Activated CD4-positive, alpha-beta T cell treated with anti-CD3 and anti-CD28 coated beads for 36 hours (primary cell): ENCODE data around the gene CLDN5. TPM values are rescaled to one million over a fixed set of nuclear protein-coding genes. Genes with fewer than 3 reads are reported as not detected.

ENCODE experiments used
- ATAC-seq: fragments of 200-7000 bp; cut with Tn5 transposase; one replicate; pipeline ENCODE4 v1.10.0; 2021; ENCODE audit warnings: mild to moderate bottlenecking, moderate library complexity
- CTCF ChIA-PET: fragments of 350-600 bp; sonication (Branson Sonifier 250); formaldehyde crosslinking; loops from one replicate; lab custom pipeline; 2021; ENCODE audit warnings: antibody characterized with exemption; lab: Charles Lee
- POLR2A ChIA-PET: fragments of 350-600 bp; sonication (Branson Sonifier 250); formaldehyde crosslinking; loops from one replicate; lab custom pipeline; 2021; ENCODE audit warnings: antibody characterized with exemption, inconsistent platforms; lab: Charles Lee
- DNase-seq: peaks from one replicate; pipeline ENCODE4 v3.0.0-alpha.2; 2020
- H3K27ac Mint-ChIP-seq: one replicate; pipeline ENCODE4 v1.8.0; 2021; ENCODE audit warnings: mixed read lengths
- H3K27me3 Mint-ChIP-seq: one replicate; pipeline ENCODE4 v1.8.0; 2021; ENCODE audit warnings: mixed read lengths
- H3K36me3 Mint-ChIP-seq: one replicate; pipeline ENCODE4 v1.8.0; 2021; ENCODE audit warnings: low read depth, mixed read lengths
- H3K4me1 Mint-ChIP-seq: one replicate; pipeline ENCODE4 v1.8.0; 2021; ENCODE audit warnings: mixed read lengths
- H3K4me3 Mint-ChIP-seq: one replicate; pipeline ENCODE4 v1.8.0; 2021; ENCODE audit warnings: mild to moderate bottlenecking, moderate library complexity, mixed read lengths
- H3K9me3 Mint-ChIP-seq: one replicate; pipeline ENCODE4 v1.8.0; 2021; ENCODE audit warnings: low read depth, mixed read lengths
- intact Hi-C, 2 experiments: fragments of 100-400 bp; cut with DNase I in 1 of 2; cut with micrococcal nuclease in 1 of 2; formaldehyde crosslinking; loops; one replicate each; pipeline versions ENCODE4 v1.14.2 to v1.15.1; 2022 to 2024; cut with DNase I, micrococcal nuclease
- total RNA-seq, 2 experiments: library from RNA; stranded (reverse); gene quantifications; one replicate each; pipeline ENCODE4 v1.2.3, GENCODE V29; 2021

Gene CLDN5
- total RNA-seq, 2 experiments from 2014 or later, result not detected

DNA sequence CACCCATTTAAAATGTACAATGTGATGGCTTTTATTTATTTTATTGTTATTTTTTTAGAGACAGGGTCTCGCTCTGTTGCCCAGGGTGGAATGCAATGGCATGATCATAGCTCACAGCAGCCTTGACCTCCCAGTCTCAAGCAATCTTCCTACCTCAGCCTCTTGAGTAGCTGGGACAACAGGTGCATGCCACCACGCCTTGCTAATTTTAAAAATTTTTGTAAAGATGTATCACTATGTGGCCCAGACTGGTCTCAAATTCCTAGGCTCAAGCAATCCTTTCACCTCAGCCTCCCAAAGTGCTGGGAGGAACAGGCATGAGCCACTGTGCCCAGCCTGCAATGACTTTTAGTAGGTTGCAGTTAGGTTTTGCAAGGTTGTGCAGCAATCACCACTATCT, 14.3 kb downstream of the CLDN5 start:
- H3K36me3 Mint-ChIP-seq, result peaks cover 77% of the 10 kb centered on the region
- ATAC-seq, result no peak
- H3K27ac Mint-ChIP-seq, result no peak overlapping the region
- intact Hi-C loops, result loop anchor here in 1 of 2 experiments (10.0 kb wide), 1 partner anchor 55 kb away; no protein-coding TSS in a partner anchor
- no peaks in the 10 kb centered on the region for H3K9me3 Mint-ChIP-seq
- DNase-seq, result no peak
- H3K4me1 Mint-ChIP-seq, result peaks cover 10% of the 10 kb centered on the region
- no peaks in the 10 kb centered on the region for H3K27me3 Mint-ChIP-seq
- no peak overlapping the region for H3K4me3 Mint-ChIP-seq
- ChIA-PET CTCF (no interaction called here), POLR2A (no interaction called here)

DNA sequence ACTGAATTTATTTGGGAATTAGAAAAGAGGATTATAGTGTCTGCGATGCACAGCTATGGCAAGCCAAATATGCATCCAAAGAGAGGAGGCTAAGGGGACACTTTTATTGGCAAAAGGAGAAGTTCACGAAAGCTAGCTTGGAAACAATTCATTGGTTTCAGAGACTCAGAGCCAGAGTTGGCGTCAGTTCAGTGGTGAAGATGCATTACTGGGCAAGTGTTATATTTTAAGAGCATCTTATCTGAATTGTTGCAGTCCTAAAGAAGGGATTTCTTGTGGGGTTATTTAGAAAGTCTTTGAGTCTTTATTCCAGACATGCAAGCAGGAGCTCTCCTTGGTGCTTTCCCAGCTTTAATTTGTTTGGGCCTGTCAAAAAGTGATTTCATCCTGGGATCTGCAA, 15.0 kb downstream of the CLDN5 start:
- Mint-ChIP-seq H3K27me3 (no peaks in the 10 kb centered on the region), H3K4me3 (no peak overlapping the region), H3K9me3 (no peaks in the 10 kb centered on the region), H3K4me1 (peaks cover 16% of the 10 kb centered on the region), H3K36me3 (peaks cover 76% of the 10 kb centered on the region), H3K27ac (no peak overlapping the region)
- ChIA-PET POLR2A (no interaction called here), CTCF (no interaction called here)
- no peak for ATAC-seq
- DNase-seq, result no peak
- intact Hi-C loops, result loop anchor here in 1 of 2 experiments (10.0 kb wide), 1 partner anchor 54 kb away; no protein-coding TSS in a partner anchor

DNA sequence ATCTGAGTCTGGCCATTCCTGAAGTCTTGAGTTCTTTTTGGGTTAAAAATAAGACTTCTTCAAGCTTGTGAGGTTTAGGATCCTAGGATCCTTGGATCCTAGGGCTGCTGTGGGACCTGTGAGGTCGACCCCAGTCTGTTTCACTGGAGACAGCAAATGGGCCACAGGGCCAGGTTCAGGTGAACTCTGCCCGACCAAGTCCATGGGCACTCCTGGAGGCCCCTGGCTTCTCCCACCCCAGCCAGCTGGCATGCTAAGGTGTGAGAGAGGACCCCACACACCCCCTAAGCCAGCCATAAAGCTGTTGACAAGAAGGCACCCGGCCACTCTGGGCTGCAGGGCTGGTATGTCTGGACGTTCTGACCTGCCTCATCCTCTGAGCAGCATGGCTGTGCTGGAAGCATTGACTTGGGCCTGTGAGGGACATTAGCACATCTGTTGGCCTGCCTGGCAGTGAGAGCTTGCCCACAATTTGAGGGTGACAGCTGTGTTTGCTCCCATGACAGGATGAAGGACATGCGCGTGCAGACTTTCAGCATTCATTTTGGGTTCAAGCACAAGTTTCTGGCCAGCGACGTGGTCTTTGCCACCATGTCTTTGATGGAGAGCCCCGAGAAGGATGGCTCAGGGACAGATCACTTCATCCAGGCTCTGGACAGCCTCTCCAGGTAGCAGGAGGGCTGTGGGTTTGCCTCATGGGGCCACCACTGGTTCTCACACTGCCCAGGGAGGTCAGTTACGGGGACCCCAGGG, 16.0 kb downstream of the CLDN5 start:
- peaks cover 19% of the 10 kb centered on the region for H3K4me1 Mint-ChIP-seq
- ChIA-PET CTCF (interaction anchor here (0.7 kb wide), 1 partner anchor 168 kb away, joined by 3 read pairs; no protein-coding TSS in a partner anchor), POLR2A (no interaction called here)
- H3K36me3 Mint-ChIP-seq, result peaks cover 72% of the 10 kb centered on the region
- intact Hi-C loops, result loop anchor here in 1 of 2 experiments (10.0 kb wide), 1 partner anchor 53 kb away; no protein-coding TSS in a partner anchor
- no peak for DNase-seq
- no peaks in the 10 kb centered on the region for H3K9me3 Mint-ChIP-seq
- no peaks in the 10 kb centered on the region for H3K27me3 Mint-ChIP-seq
- no peak overlapping the region for H3K27ac Mint-ChIP-seq
- H3K4me3 Mint-ChIP-seq, result no peak overlapping the region
- no peak for ATAC-seq

DNA sequence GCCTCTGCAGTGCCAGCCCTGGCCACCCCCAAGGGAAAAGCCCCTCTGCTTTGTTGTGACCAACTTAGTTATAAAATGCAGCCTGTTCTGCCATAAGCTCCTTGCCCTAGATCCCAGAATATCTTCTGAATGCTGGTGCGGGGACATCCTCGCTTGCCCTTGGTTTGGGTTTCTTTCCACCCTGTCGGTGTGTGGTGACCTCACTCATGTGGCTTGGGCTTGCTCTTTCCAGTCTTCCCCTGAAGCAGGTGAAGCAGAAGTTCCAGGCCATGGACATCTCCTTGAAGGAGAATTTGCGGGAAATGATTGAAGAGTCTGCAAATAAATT, 16.7 kb downstream of the CLDN5 start:
- ChIA-PET POLR2A (interaction anchor here (1.3 kb wide), 1 partner anchor 9 kb away, joined by 4 read pairs; no protein-coding TSS in a partner anchor), CTCF (no interaction called here)
- ATAC-seq (no peak), DNase-seq (no peak)
- Mint-ChIP-seq H3K4me3 (no peak overlapping the region), H3K4me1 (peaks cover 19% of the 10 kb centered on the region), H3K27me3 (no peaks in the 10 kb centered on the region), H3K9me3 (no peaks in the 10 kb centered on the region), H3K36me3 (peaks cover 66% of the 10 kb centered on the region), H3K27ac (no peak overlapping the region)
- intact Hi-C loops, result loop anchor here in 1 of 2 experiments (10.0 kb wide), 1 partner anchor 53 kb away; no protein-coding TSS in a partner anchor

DNA sequence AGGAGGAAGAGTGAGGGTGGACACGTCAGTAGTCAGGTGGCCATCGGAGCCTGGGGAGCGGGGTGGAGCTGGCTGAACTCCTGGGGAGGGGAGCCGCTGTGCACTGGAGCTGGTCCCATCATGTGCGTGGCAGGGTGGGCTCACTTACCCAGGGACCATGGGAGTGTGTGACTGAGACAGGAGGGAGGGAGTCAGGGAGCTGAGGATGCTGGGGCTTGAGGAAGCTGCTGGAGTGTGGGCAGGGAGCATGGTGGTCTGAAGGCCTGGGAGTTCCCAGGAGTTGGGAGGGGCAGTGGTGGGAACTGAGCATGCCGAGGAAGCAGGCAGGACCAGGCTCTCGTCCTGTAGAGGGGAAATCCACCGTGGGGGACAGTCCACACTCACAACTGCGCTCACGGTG, 18.0 kb downstream of the CLDN5 start:
- ChIA-PET POLR2A (interaction anchor here (1.3 kb wide), 1 partner anchor 10 kb away, joined by 4 read pairs; no protein-coding TSS in a partner anchor), CTCF (no interaction called here)
- no peak overlapping the region for H3K4me3 Mint-ChIP-seq
- DNase-seq (no peak), ATAC-seq (no peak)
- no peaks in the 10 kb centered on the region for H3K9me3 Mint-ChIP-seq
- peaks cover 19% of the 10 kb centered on the region for H3K4me1 Mint-ChIP-seq
- no peak overlapping the region for H3K27ac Mint-ChIP-seq
- H3K36me3 Mint-ChIP-seq, result peaks cover 61% of the 10 kb centered on the region
- H3K27me3 Mint-ChIP-seq, result no peaks in the 10 kb centered on the region
- intact Hi-C loops, result loop anchor here in 1 of 2 experiments (10.0 kb wide), 1 partner anchor 51 kb away; no protein-coding TSS in a partner anchor

DNA sequence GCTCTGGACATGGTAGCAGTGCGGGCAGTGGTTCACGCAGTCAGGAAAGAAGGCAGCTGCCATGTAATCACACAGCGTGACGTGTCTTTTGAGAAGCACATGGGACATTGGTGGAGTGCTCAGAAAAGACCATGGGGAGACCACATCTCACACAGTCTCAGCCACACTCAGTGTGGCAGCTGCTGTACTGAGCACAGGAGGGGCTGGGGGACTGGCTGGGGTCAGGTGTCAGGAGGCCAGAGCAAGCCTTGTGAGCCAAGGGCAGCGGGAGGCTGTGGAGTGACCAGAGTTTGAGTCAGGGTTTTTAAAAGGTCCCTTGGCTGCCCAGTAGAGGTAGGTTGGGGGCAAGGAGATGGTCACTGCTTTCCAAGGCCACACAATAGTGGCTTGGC, 18.5 kb downstream of the CLDN5 start:
- ChIA-PET CTCF (no interaction called here), POLR2A (no interaction called here)
- H3K36me3 Mint-ChIP-seq, result peaks cover 56% of the 10 kb centered on the region
- H3K4me1 Mint-ChIP-seq, result peaks cover 19% of the 10 kb centered on the region
- no peaks in the 10 kb centered on the region for H3K9me3 Mint-ChIP-seq
- DNase-seq (no peak), ATAC-seq (no peak)
- H3K4me3 Mint-ChIP-seq, result no peak overlapping the region
- intact Hi-C loops, result loop anchor here in 1 of 2 experiments (10.0 kb wide), 1 partner anchor 51 kb away; no protein-coding TSS in a partner anchor
- H3K27me3 Mint-ChIP-seq, result no peaks in the 10 kb centered on the region
- no peak overlapping the region for H3K27ac Mint-ChIP-seq

DNA sequence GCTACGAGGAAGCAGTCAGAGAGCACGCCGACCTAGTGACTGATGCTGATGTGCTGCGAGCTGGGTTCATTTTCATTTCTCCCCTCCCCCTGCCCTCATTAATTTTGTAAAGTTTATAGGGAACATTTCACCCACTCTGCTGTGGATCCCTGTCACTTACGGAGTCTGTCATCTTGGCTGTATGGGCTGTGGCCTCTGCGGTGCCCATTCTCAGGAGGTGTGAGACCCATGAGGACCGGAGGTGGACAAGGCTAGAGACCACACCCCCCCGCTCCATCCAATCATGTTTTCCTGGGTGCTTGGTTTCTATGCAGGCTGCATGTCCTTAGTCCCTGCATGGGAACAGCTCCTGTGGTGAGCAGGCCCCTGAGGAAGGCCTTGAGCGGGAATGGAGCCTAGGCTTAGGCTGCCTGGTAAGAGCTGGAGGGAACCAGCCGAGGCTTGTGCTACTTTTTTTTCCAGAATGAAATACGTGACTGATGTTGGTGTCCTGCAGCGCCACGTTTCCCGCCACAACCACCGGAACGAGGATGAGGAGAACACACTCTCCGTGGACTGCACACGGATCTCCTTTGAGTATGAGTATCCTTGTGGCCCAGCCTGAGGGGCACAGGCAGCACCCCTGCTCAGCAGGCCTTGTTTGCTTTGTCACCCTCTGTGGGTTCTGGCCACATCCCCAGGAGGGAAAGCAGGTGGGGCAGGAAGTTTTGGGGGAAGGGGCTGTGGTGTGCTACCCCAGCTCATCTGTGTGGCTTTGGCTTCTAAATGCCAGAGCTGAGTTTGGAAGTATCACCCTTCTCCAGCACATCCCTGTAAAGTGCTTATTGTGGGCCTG, 19.1 kb downstream of the CLDN5 start:
- intact Hi-C loops, result loop anchor here in 1 of 2 experiments (10.0 kb wide), 1 partner anchor 50 kb away; no protein-coding TSS in a partner anchor
- no peak for DNase-seq
- Mint-ChIP-seq H3K36me3 (peaks cover 53% of the 10 kb centered on the region), H3K4me1 (peaks cover 19% of the 10 kb centered on the region), H3K27ac (no peak overlapping the region), H3K27me3 (no peaks in the 10 kb centered on the region), H3K9me3 (no peaks in the 10 kb centered on the region), H3K4me3 (no peak overlapping the region)
- no peak for ATAC-seq
- ChIA-PET POLR2A (interaction anchor here (0.7 kb wide), 1 partner anchor 397 kb away, joined by 3 read pairs; no protein-coding TSS in a partner anchor), CTCF (no interaction called here)

DNA sequence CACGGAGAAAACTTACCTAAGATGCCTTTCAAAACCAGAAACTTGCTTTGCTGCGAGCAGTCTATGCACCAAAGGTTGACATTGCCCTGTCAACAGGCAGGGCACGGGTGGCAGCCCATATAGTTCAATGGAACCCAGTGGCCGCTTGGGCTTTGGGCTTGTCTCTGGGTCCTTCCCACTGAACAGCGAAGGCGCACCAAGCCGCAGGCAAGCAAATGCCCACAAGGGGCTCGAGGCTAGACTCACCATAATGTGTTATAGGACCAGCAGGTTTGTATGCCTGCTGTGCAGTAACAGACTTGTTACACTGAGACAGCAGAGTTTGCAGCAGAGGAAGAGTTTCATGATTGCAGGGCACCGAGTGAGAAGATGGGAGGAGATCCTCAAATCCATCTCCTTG, 20.3 kb downstream of the CLDN5 start:
- POLR2A ChIA-PET, result no interaction called here
- CTCF ChIA-PET, result interaction anchor here (0.7 kb wide), 1 partner anchor 128 kb away, joined by 4 read pairs; no protein-coding TSS in a partner anchor
- H3K27me3 Mint-ChIP-seq, result no peaks in the 10 kb centered on the region

DNA sequence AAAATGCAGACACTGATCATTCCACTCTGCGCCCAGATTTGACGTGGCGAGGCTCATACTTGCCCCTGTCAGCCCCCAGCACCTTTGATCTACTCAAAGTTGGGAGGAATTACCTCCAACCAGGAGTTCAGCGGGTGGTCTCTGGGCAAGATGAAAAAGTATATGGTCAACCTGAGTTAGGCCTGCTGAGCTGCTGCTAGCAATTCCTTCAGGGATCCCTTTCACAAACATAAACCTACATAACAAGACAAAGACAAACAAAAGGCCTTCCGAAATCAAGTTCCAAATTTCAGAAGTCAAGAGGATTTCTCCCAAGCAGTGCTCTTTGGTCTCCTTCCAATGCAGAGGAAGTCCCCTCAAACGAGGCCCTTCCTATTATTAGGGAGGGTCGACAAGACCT, 20.8 kb downstream of the CLDN5 start:
- CTCF ChIA-PET, result interaction anchor here (0.7 to 1.1 kb wide), 2 partner anchors 26 to 129 kb away, joined by 4 read pairs; no protein-coding TSS in a partner anchor
- Mint-ChIP-seq H3K36me3 (peaks cover 44% of the 10 kb centered on the region), H3K4me3 (no peak overlapping the region), H3K4me1 (peaks cover 19% of the 10 kb centered on the region), H3K27ac (no peak overlapping the region), H3K27me3 (no peaks in the 10 kb centered on the region), H3K9me3 (no peaks in the 10 kb centered on the region)
- POLR2A ChIA-PET, result no interaction called here
- ATAC-seq (no peak), DNase-seq (no peak)
- intact Hi-C loops, result loop anchor here in 1 of 2 experiments (10.0 kb wide), 1 partner anchor 49 kb away; no protein-coding TSS in a partner anchor

More for the DNA sequence above, 20.3 kb downstream of the CLDN5 start:
- ATAC-seq (no peak), DNase-seq (no peak)
- intact Hi-C loops, result loop anchor here in 1 of 2 experiments (10.0 kb wide), 1 partner anchor 49 kb away; no protein-coding TSS in a partner anchor
- Mint-ChIP-seq H3K9me3 (no peaks in the 10 kb centered on the region), H3K4me1 (peaks cover 19% of the 10 kb centered on the region), H3K36me3 (peaks cover 46% of the 10 kb centered on the region), H3K4me3 (no peak overlapping the region), H3K27ac (no peak overlapping the region)

DNA sequence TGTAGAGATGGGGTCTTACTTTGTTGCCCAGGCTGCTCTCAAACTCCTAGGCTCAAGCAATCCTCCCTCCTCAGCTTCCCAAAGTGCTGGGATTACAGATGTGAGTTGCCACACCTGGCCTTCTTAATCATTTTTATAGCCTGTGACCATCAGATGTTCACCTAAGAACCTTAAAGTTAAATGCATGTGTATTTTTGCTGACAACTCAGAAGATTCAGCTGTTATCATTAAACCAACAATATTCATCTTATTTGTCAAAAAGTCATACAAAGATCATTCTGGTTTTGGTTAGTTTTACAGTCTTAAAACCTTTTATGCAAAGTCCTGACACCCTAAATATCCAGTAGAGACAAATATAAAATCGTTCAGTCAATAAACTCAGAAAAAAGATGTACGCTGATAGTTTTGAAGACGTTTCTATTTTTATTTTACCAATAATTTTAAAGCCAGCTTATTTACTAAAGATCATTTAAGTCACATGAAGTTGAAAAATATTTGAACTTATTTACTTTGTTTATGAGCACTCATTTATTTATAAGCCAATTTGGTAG, 22.2 kb downstream of the CLDN5 start:
- peaks cover 41% of the 10 kb centered on the region for H3K36me3 Mint-ChIP-seq
- H3K27me3 Mint-ChIP-seq, result no peaks in the 10 kb centered on the region
- intact Hi-C loops, result loop anchor here in 1 of 2 experiments (10.0 kb wide), 1 partner anchor 47 kb away; no protein-coding TSS in a partner anchor
- H3K4me3 Mint-ChIP-seq, result no peak overlapping the region
- ATAC-seq (no peak), DNase-seq (no peak)
- H3K27ac Mint-ChIP-seq, result no peak overlapping the region
- H3K4me1 Mint-ChIP-seq, result peaks cover 19% of the 10 kb centered on the region
- H3K9me3 Mint-ChIP-seq, result no peaks in the 10 kb centered on the region
- ChIA-PET POLR2A (interaction anchor here (0.6 to 1.1 kb wide), 2 partner anchors 22 to 246 kb away, joined by 3 to 7 read pairs; partner anchors contain the start of gene CDC45), CTCF (interaction anchor here (0.7 to 1.7 kb wide), 6 partner anchors 12 to 271 kb away, joined by 3 to 7 read pairs (median 4); no protein-coding TSS in a partner anchor)
